Left lung (tissue), 10 donors: Measurements from ENCODE around the gene AUTS2. TPM values are rescaled to one million over a fixed set of nuclear protein-coding genes. Genes with fewer than 3 reads are reported as not detected.
A peak's percentile ranks its signal among the peaks of the same experiment; 100 is the strongest.

Source experiments
- ATAC-seq: fragments of 200-7000 bp; cut with Tn5 transposase; one replicate; pipeline ENCODE4 v1.9.1; 2020; ENCODE audit warnings: moderate library complexity
- DNase-seq, 4 donors: peaks; one replicate each; pipeline ENCODE4 v3.0.0-alpha.2; 2013 to 2020
- H3K27ac ChIP-seq, 2 donors: fragments of 200-600 bp; sonication (generic) in 1 of 2; one replicate each; pipeline versions ENCODE4 v1.5.0 to v1.8.0; 2020 to 2021
- H3K27me3 ChIP-seq, 2 donors: fragments of 200-600 bp; sonication (generic) in 1 of 2; one replicate each; pipeline versions ENCODE4 v1.5.0 to v1.8.0; 2020 to 2021
- H3K36me3 ChIP-seq, 2 donors: fragments of 200-600 bp; sonication (generic) in 1 of 2; one replicate each; pipeline versions ENCODE4 v1.5.0 to v1.8.0; 2020 to 2021
- H3K4me1 ChIP-seq, 2 donors: fragments of 200-600 bp; one replicate each; pipeline ENCODE4 v1.8.0; 2021
- H3K4me3 ChIP-seq, 2 donors: fragments of 200-600 bp; sonication (generic) in 1 of 2; one replicate each; pipeline versions ENCODE4 v1.5.0 to v1.8.0; 2020 to 2021; ENCODE audit warnings: mild to moderate bottlenecking in 1 of 2
- H3K9me3 ChIP-seq, 2 donors: fragments of 200-600 bp; sonication (generic) in 1 of 2; one replicate each; pipeline versions ENCODE4 v1.5.0 to v1.8.0; 2020 to 2021
- intact Hi-C, 2 donors: fragments of 100-400 bp; cut with DNase I; formaldehyde crosslinking; loops; one replicate each; pipeline versions ENCODE4 v1.11.2 to v1.14.2; 2022
- polyA plus RNA-seq, 6 donors: library from polyadenylated mRNA; unstranded; fragments of 120-200 nt; gene quantifications; one replicate each; pipeline ENCODE4 v1.2.1, GENCODE V29; 2013; ENCODE audit not compliant: insufficient read length in 6 of 6
- total RNA-seq, 2 donors: library from RNA; stranded (reverse); fragmentation: NEBNext Ultra II Directional; extraction: Animal tissue kit (Norgen Biotek cat#: 25700); gene quantifications; one replicate each; pipeline ENCODE4 v1.2.1, GENCODE V29; 2021
- TF ChIP-seq, protein P1 (sequence below), 2 donors: fragments of 200-600 bp; sonication (generic) in 1 of 2; IDR thresholded peaks; one replicate each; pipeline versions ENCODE4 v1.5.0 to v1.8.0; 2021; ENCODE audit warnings: antibody characterized with exemption in 2 of 2
- donor health status: DM: no; HTN: yes; CAD: no.
- donor health status: DM: no; HTN: no; CAD: no.

Gene AUTS2
- total and polyA plus RNA-seq, 8 donors, result 40.4 to 119 (median 103) TPM

DNA sequence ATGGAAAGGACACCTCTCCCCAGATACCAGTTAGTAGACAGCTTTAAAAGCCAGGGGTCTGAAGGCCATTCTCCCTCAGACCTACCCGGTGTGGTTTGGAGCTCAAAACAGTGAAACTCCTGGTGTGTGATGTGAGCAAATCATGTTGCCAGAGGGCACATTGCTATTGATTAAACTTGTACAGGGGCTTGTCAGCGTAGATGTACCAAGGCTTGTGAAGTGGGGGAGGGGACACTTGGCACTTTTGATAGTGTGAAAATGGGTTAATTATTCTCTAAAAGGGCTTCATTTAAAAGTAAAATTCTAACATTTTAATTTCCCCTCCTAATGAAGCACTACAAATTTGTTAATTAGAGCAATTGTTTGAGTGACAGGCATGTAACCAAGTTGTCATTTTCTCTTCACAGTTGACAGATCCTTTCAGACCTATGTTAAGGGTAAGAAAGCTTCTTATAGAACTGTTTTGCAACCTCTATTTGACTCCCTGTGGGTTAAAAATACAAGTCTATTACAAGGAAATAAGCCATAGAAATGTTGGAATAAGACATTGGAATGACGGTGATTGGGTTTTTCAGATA, 1176.8 kb downstream of the AUTS2 start:
- Histone ChIP-seq H3K4me1 (peaks cover 0 to 3% of the 10 kb centered on the region in 2 donors), H3K27me3 (no peaks in the 10 kb centered on the region), H3K4me3 (no peak overlapping the region), H3K36me3 (peaks cover 0 to 44% of the 10 kb centered on the region in 2 donors), H3K9me3 (no peaks in the 10 kb centered on the region), H3K27ac (no peak overlapping the region)
- ATAC-seq (no peak), DNase-seq (no peak)
- TF ChIP-seq, protein P1, sequence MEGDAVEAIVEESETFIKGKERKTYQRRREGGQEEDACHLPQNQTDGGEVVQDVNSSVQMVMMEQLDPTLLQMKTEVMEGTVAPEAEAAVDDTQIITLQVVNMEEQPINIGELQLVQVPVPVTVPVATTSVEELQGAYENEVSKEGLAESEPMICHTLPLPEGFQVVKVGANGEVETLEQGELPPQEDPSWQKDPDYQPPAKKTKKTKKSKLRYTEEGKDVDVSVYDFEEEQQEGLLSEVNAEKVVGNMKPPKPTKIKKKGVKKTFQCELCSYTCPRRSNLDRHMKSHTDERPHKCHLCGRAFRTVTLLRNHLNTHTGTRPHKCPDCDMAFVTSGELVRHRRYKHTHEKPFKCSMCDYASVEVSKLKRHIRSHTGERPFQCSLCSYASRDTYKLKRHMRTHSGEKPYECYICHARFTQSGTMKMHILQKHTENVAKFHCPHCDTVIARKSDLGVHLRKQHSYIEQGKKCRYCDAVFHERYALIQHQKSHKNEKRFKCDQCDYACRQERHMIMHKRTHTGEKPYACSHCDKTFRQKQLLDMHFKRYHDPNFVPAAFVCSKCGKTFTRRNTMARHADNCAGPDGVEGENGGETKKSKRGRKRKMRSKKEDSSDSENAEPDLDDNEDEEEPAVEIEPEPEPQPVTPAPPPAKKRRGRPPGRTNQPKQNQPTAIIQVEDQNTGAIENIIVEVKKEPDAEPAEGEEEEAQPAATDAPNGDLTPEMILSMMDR (IDR thresholded peaks at IDR 0.05), result no peak
- intact Hi-C loops, result no loop called here

DNA sequence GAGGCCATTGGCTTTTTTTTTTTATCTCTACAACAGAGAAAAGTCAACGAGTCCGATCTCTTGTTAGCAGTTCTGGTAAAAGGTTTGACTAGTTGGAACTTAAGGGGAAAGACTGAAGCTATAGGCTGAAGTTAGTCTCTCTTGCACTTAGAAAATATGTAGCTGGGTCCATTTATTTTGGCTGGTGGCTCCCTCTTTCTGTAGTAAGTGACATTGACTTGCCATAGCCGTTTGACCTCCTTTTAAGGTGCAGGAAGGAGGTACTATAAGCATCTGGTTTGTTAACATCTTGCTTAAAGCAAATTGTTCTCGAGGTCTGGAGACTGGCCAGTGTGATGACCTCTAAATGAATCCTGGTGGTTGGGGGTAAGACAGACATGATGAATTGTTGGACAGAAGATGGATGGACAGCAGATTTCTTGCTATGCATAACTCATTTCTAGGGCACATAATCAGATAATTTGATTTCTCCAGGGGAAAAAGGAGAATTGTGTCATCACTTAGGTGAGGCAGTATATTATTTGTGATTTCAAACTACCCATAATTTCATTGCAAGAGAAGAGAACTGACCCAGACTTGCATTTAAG, 1177.4 kb downstream of the AUTS2 start:
- Histone ChIP-seq H3K36me3 (peaks cover 0 to 49% of the 10 kb centered on the region in 2 donors), H3K27ac (no peak overlapping the region), H3K27me3 (no peaks in the 10 kb centered on the region), H3K4me3 (no peak overlapping the region), H3K4me1 (peaks cover 0 to 3% of the 10 kb centered on the region in 2 donors), H3K9me3 (no peaks in the 10 kb centered on the region)
- TF ChIP-seq, protein P1 (IDR thresholded peaks at IDR 0.05), result no peak
- intact Hi-C loops, result no loop called here
- no peak for DNase-seq
- peak; percentile 51 for ATAC-seq

DNA sequence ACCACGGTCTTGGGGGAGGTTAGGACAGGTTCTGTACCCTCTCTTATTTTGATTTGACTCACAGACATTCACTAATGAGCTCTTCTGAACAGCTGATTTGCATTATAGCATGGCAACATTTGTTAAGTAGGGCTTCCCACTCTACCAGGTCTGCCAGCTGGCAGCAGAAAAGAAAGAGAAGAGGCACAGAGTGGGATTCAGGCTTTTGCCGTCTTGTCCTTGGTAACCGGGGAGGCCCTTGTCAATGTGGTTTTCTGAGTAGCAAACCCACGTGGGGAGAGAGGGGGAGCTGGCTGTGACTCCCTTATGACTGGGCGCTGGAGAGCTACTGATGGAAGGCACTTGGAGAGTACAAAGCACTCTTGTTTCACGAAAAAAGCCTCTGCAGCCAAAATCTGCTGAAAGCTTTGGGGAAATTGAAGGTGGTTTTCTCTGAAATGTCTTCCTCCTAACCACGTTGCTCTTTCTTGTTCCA, 1178.4 kb downstream of the AUTS2 start:
- no peak overlapping the region for H3K27ac ChIP-seq
- no peaks in the 10 kb centered on the region for H3K27me3 ChIP-seq
- H3K4me3 ChIP-seq, result no peak overlapping the region
- H3K36me3 ChIP-seq, result peaks cover 0 to 51% of the 10 kb centered on the region in 2 donors
- TF ChIP-seq, protein P1 (IDR thresholded peaks at IDR 0.05), result no peak
- peak; percentile 67 for ATAC-seq
- intact Hi-C loops, result no loop called here
- DNase-seq, result no peak
- no peaks in the 10 kb centered on the region for H3K4me1 ChIP-seq
- no peaks in the 10 kb centered on the region for H3K9me3 ChIP-seq

DNA sequence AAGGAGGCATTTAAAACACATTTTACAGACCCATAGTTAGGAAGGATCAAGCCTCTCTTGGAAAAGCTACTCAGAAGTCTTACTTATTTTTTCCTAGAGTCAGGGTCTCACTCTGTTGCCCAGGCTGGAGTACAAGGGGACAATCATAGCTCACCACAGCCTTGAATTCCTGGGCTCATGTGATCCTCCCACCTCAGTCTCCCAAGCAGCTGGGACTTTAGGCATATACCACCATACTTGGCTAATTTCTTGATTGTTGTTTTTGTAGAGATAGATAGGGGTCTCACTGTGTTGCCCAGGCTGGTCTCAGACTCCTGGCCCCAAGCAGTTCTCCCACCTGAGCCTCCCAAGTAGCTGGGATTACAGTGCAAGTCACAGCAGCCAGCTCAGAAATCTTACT, 1179.0 kb downstream of the AUTS2 start:
- H3K9me3 ChIP-seq, result no peaks in the 10 kb centered on the region
- DNase-seq, result no peak
- TF ChIP-seq, protein P1 (IDR thresholded peaks at IDR 0.05), result no peak
- H3K4me1 ChIP-seq, result no peaks in the 10 kb centered on the region
- H3K27ac ChIP-seq, result no peak overlapping the region
- H3K4me3 ChIP-seq, result no peak overlapping the region
- intact Hi-C loops, result no loop called here
- peaks cover 0 to 53% of the 10 kb centered on the region in 2 donors for H3K36me3 ChIP-seq
- no peaks in the 10 kb centered on the region for H3K27me3 ChIP-seq
- ATAC-seq, result no peak

DNA sequence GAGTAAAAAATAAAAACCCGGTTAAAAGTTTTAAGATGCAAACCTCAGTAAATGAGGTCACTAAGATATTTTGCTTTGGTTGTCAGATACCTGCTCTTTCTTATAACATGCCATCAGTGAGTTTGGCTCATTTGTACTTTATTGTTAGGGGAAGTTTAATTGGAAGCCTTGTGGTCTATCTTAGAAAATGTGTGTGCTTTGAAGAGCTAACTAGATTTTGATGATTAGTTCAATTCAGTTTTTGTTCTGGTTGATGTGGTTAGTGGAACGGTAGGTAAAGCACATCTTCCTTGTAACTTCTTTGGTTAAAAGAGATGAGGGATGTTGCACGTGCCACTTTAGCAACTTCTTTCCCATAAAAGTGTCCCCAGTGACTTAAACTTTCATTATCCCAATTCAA, 1180.3 kb downstream of the AUTS2 start:
- ATAC-seq, result no peak
- DNase-seq, result no peak
- Histone ChIP-seq H3K9me3 (no peaks in the 10 kb centered on the region), H3K27me3 (no peaks in the 10 kb centered on the region), H3K4me3 (no peak overlapping the region), H3K4me1 (no peaks in the 10 kb centered on the region), H3K27ac (no peak overlapping the region), H3K36me3 (peaks cover 0 to 59% of the 10 kb centered on the region in 2 donors)
- intact Hi-C loops, result no loop called here
- TF ChIP-seq, protein P1 (IDR thresholded peaks at IDR 0.05), result no peak
